Left colon (tissue), 2 donors: ENCODE results near the gene RPS19. TPM values are rescaled to one million over a fixed set of nuclear protein-coding genes. Genes with fewer than 3 reads are reported as not detected.
A peak's percentile ranks its signal among the peaks of the same experiment; 100 is the strongest.

Source experiments
- ATAC-seq: fragments of 200-7000 bp; cut with Tn5 transposase; one replicate; pipeline ENCODE4 v1.9.1; 2020; ENCODE audit warnings: mild to moderate bottlenecking, moderate library complexity
- DNase-seq, 2 donors: peaks; one replicate each; pipeline ENCODE4 v3.0.0-alpha.2; 2020
- intact Hi-C, 2 donors: fragments of 100-400 bp; cut with DNase I in 1 of 2; cut with micrococcal nuclease in 1 of 2; formaldehyde crosslinking; loops; one replicate each; pipeline versions ENCODE4 v1.11.2 to v1.14.0; 2022; cut with DNase I, micrococcal nuclease
- microRNA-seq, 2 donors: library from miRNA; unstranded; fragments of <30 nt; microRNA quantifications; one replicate each; pipeline versions ENCODE4 v1.1.0 to v1.2.0, GENCODE V29; 2020
- total RNA-seq, 2 donors: library from RNA; stranded (reverse); fragmentation: NEBNext Ultra II Directional; extraction: Animal tissue kit (Norgen Biotek cat#: 25700); gene quantifications; one replicate each; pipeline ENCODE4 v1.2.1, GENCODE V29; 2021
- donor health status: DM: no; HTN: no; CAD: no.
- donor health status: DM: yes; HTN: yes; CAD: no.

Gene RPS19
- total RNA-seq, 2 donors from 2014 or later: 1,474 to 1,504 TPM

GRCh38 chr19:41919948-41920712, 60.1 kb downstream of the RPS19 start:
- DNase-seq (no peak), ATAC-seq (no peak)
- intact Hi-C loops: no loop called here

- intact Hi-C loops: no loop called here
- ATAC-seq: peak; percentile 14
- no peak for DNase-seq
Observed at GRCh38 chr19:41920882-41921576, 61.0 kb downstream of the RPS19 start.

- ATAC-seq (no peak), DNase-seq (no peak)
- intact Hi-C loops: no loop called here
Observed at GRCh38 chr19:41921577-41922576, 61.8 kb downstream of the RPS19 start.

Small RNA genes lying within 50 kb of the gene (microRNA-seq; reads per million reads assigned to microRNA genes)
- gene MIR6797: 0 to 1.1 reads per million in 2 donors

Other genes with a start within 250 kb of the RPS19 start
- gene CEACAM4, start 233.2 kb upstream of the RPS19 start, total RNA-seq: under 1 TPM; 0.22 to 0.24 TPM
- 1,000 to 10,000 TPM; 2,049 to 2,156 TPM for gene CEACAM7, start 172.0 kb upstream of the RPS19 start, total RNA-seq
- 1,000 to 10,000 TPM; 4,350 to 5,481 TPM for gene CEACAM5, start 151.6 kb upstream of the RPS19 start, total RNA-seq
- gene CEACAM6, start 104.7 kb upstream of the RPS19 start, total RNA-seq: 100 to 1,000 TPM; 485 to 596 TPM
- 1 to 10 TPM; 1.2 to 4.8 TPM for gene CEACAM3, start 63.7 kb upstream of the RPS19 start, total RNA-seq
- gene LYPD4, start 15.6 kb upstream of the RPS19 start, total RNA-seq: not detected
- gene DMRTC2, start 15.2 kb upstream of the RPS19 start, total RNA-seq: not detected
- 10 to 100 TPM in 1 of 2 donors, 1 to 10 TPM in 1; 3.9 to 13.7 TPM for gene CD79A, start 17.0 kb downstream of the RPS19 start, total RNA-seq
- gene ARHGEF1, start 22.9 kb downstream of the RPS19 start, total RNA-seq: 10 to 100 TPM; 87.8 to 93.6 TPM
- gene ERFL, start 68.2 kb downstream of the RPS19 start, total RNA-seq: 1 to 10 TPM; 1.1 to 1.7 TPM
- 100 to 1,000 TPM; 177 to 196 TPM for gene RABAC1, start 99.1 kb downstream of the RPS19 start, total RNA-seq
- 1 to 10 TPM; 1.2 to 1.6 TPM for gene ATP1A3, start 134.0 kb downstream of the RPS19 start, total RNA-seq
- 1 to 10 TPM; 1.0 to 2.6 TPM for gene GRIK5, start 210.0 kb downstream of the RPS19 start, total RNA-seq
- gene ZNF574, start 215.9 kb downstream of the RPS19 start, total RNA-seq: 10 to 100 TPM; 11.0 to 14.0 TPM